ENCODE results near the gene POT1.

Gene POT1

DNA sequence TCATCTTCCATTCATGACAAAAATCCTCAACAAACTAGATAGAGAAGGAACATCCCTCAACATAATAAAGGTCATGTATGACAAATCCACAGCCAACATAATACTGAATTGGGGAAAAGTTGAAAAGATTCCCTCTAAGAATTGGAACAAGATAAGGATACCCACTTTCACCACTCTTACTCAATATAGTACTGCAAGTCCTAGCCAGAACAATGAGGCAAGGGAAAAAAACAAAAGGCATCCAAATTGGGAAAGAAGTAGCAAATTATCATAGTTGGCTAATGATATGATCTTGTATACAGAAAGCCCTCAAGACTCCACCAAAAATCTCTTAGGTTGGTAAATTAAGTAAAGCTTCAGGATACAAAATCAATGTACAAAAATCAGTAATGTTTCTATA, 4.7 kb downstream of the POT1 start:
- no peak overlapping the region for H3K4ac ChIP-seq (ENCODE audit: low read length)
- H3K23ac ChIP-seq (ENCODE audit: low read depth, low read length, poor library complexity) = no peak overlapping the region
- no peak overlapping the region for H3K18ac ChIP-seq (ENCODE audit: low read length)
- H2BK15ac ChIP-seq (ENCODE audit: low read length) = no peak overlapping the region
- no peak overlapping the region for H3K4me2 ChIP-seq (ENCODE audit: insufficient read depth, low read length, poor library complexity, severe bottlenecking)
- H3K79me1 ChIP-seq (ENCODE audit: low read depth, low read length) = no peaks in the 10 kb centered on the region
- H3K9me3 ChIP-seq (replicated peaks in 1 of 2; ENCODE audit: control insufficient read depth in 2 of 2, insufficient read depth in 1 of 2, low read depth in 1 of 2, low read length in 2 of 2) = no peaks in the 10 kb centered on the region
- no peak overlapping the region for H4K91ac ChIP-seq (ENCODE audit: low read depth, low read length, poor library complexity)
- H2AK5ac ChIP-seq (ENCODE audit: low read depth, low read length) = no peak overlapping the region
- H3K27ac ChIP-seq (replicated peaks; ENCODE audit: low read length) = no peak overlapping the region
- H2BK120ac ChIP-seq (ENCODE audit: low read depth, low read length) = no peak overlapping the region
- no peak for DNase-seq (ENCODE audit: low spot score)
- H3K9ac ChIP-seq (ENCODE audit: low read depth, low read length, poor library complexity) = no peak overlapping the region
- H3K27me3 ChIP-seq (ENCODE audit: control insufficient read depth in 3 of 3, insufficient read depth in 3 of 3, low read depth in 1 of 3, low read length in 3 of 3) = no peaks in the 10 kb centered on the region
- H2AFZ ChIP-seq (ENCODE audit: low read length) = no peak overlapping the region
- H2BK5ac ChIP-seq (ENCODE audit: low read length) = no peak overlapping the region
- H3K14ac ChIP-seq (ENCODE audit: low read length) = no peak overlapping the region
- H4K8ac ChIP-seq (ENCODE audit: low read depth, low read length) = no peak overlapping the region
- H2BK12ac ChIP-seq (ENCODE audit: low read length) = no peak overlapping the region
- peaks cover 0 to 39% of the 10 kb centered on the region in 2 donors for H3K36me3 ChIP-seq (replicated peaks in 1 of 2; ENCODE audit: control insufficient read depth in 2 of 2, insufficient read depth in 2 of 2, low read length in 2 of 2)
- peaks cover 0 to 2% of the 10 kb centered on the region in 2 donors for H3K4me1 ChIP-seq (ENCODE audit: control insufficient read depth in 2 of 2, insufficient read depth in 1 of 2, low read depth in 1 of 2, low read length in 2 of 2)
- H3K4me3 ChIP-seq (ENCODE audit: low read length in 2 of 2) = no peak overlapping the region

DNA sequence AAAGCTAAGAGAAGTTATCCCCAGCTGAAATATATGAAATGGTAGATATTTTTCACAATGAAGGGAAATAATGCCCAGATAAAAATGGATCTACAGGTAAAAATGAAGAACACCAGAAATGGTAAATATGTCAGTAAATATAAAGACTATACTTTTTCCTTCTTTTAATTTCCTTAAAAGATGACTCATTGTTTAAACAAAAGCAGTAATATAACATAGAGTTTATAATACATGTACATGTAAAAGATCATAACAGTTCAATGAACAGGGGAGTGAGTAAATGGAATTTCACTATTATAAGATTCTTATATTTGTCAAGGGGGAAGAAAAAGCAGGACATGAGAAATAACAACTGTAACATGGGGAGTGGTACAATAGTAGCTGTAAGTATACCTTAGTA, 7.4 kb downstream of the POT1 start:
- H2BK15ac ChIP-seq (ENCODE audit: low read length) = no peak overlapping the region
- no peak overlapping the region for H3K23ac ChIP-seq (ENCODE audit: low read depth, low read length, poor library complexity)
- H3K79me1 ChIP-seq (ENCODE audit: low read depth, low read length) = peaks cover 2% of the 10 kb centered on the region
- no peak overlapping the region for H4K91ac ChIP-seq (ENCODE audit: low read depth, low read length, poor library complexity)
- H2BK12ac ChIP-seq (ENCODE audit: low read length) = no peak overlapping the region
- H3K9me3 ChIP-seq (replicated peaks in 1 of 2; ENCODE audit: control insufficient read depth in 2 of 2, insufficient read depth in 1 of 2, low read depth in 1 of 2, low read length in 2 of 2) = no peaks in the 10 kb centered on the region
- no peak overlapping the region for H3K18ac ChIP-seq (ENCODE audit: low read length)
- H3K9ac ChIP-seq (ENCODE audit: low read depth, low read length, poor library complexity) = no peak overlapping the region
- H3K36me3 ChIP-seq (replicated peaks in 1 of 2; ENCODE audit: control insufficient read depth in 2 of 2, insufficient read depth in 2 of 2, low read length in 2 of 2) = peaks cover 2 to 30% of the 10 kb centered on the region in 2 donors
- H3K14ac ChIP-seq (ENCODE audit: low read length) = no peak overlapping the region
- no peaks in the 10 kb centered on the region for H3K4me1 ChIP-seq (ENCODE audit: control insufficient read depth in 2 of 2, insufficient read depth in 1 of 2, low read depth in 1 of 2, low read length in 2 of 2)
- no peak overlapping the region for H3K4ac ChIP-seq (ENCODE audit: low read length)
- no peak overlapping the region for H2BK120ac ChIP-seq (ENCODE audit: low read depth, low read length)
- no peak overlapping the region for H3K4me3 ChIP-seq (ENCODE audit: low read length in 2 of 2)
- no peak overlapping the region for H2AK5ac ChIP-seq (ENCODE audit: low read depth, low read length)
- no peak overlapping the region for H4K8ac ChIP-seq (ENCODE audit: low read depth, low read length)
- no peak overlapping the region for H3K27ac ChIP-seq (replicated peaks; ENCODE audit: low read length)
- no peak overlapping the region for H2AFZ ChIP-seq (ENCODE audit: low read length)
- DNase-seq (ENCODE audit: low spot score) = no peak
- no peak overlapping the region for H2BK5ac ChIP-seq (ENCODE audit: low read length)
- no peak overlapping the region for H3K4me2 ChIP-seq (ENCODE audit: insufficient read depth, low read length, poor library complexity, severe bottlenecking)
- no peaks in the 10 kb centered on the region for H3K27me3 ChIP-seq (ENCODE audit: control insufficient read depth in 3 of 3, insufficient read depth in 3 of 3, low read depth in 1 of 3, low read length in 3 of 3)

DNA sequence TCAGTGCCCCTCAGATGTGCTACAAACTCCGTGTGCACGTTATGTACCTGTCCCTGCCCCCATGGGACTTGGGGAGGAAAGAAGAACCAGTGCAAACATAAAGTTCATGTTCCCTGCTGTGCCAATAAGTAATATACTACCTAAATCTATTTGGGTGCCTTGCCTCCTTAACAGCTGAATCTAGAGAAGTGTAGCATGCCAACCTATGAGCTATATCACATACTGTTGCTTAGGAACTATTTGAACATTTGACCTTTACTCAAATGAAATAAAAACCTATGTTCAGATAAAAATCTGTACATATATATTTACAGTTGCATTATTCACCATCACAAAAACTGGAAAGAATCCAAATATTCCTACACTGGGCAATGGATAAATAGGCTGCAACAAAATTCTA, 9.8 kb downstream of the POT1 start:
- Histone ChIP-seq H2BK5ac (ENCODE audit: low read length) (no peak overlapping the region), H2BK15ac (ENCODE audit: low read length) (no peak overlapping the region), H3K79me1 (ENCODE audit: low read depth, low read length) (peaks cover 2% of the 10 kb centered on the region), H2AK5ac (ENCODE audit: low read depth, low read length) (no peak overlapping the region), H3K9ac (ENCODE audit: low read depth, low read length, poor library complexity) (no peak overlapping the region), H3K9me3 (replicated peaks in 1 of 2; ENCODE audit: control insufficient read depth in 2 of 2, insufficient read depth in 1 of 2, low read depth in 1 of 2, low read length in 2 of 2) (no peaks in the 10 kb centered on the region), H2BK12ac (ENCODE audit: low read length) (no peak overlapping the region), H3K14ac (ENCODE audit: low read length) (no peak overlapping the region), H3K36me3 (replicated peaks in 1 of 2; ENCODE audit: control insufficient read depth in 2 of 2, insufficient read depth in 2 of 2, low read length in 2 of 2) (peaks cover 2 to 16% of the 10 kb centered on the region in 2 donors), H3K4me1 (ENCODE audit: control insufficient read depth in 2 of 2, insufficient read depth in 1 of 2, low read depth in 1 of 2, low read length in 2 of 2) (peaks cover 2 to 6% of the 10 kb centered on the region in 2 donors), H3K4me2 (ENCODE audit: insufficient read depth, low read length, poor library complexity, severe bottlenecking) (no peak overlapping the region), H2AFZ (ENCODE audit: low read length) (no peak overlapping the region), H3K4me3 (ENCODE audit: low read length in 2 of 2) (no peak overlapping the region), H2BK120ac (ENCODE audit: low read depth, low read length) (no peak overlapping the region), H3K27ac (replicated peaks; ENCODE audit: low read length) (no peak overlapping the region), H3K4ac (ENCODE audit: low read length) (no peak overlapping the region), H4K91ac (ENCODE audit: low read depth, low read length, poor library complexity) (no peak overlapping the region), H3K23ac (ENCODE audit: low read depth, low read length, poor library complexity) (no peak overlapping the region), H3K18ac (ENCODE audit: low read length) (no peak overlapping the region), H4K8ac (ENCODE audit: low read depth, low read length) (no peak overlapping the region), H3K27me3 (ENCODE audit: control insufficient read depth in 3 of 3, insufficient read depth in 3 of 3, low read depth in 1 of 3, low read length in 3 of 3) (no peaks in the 10 kb centered on the region)
- no CpG with 5 or more reads among the region's 2 CpGs for WGBS, 2 donors (ENCODE audit: extremely low coverage in 2 of 2, insufficient read length in 2 of 2, insufficient replicate concordance in 1 of 2)
- DNase-seq (ENCODE audit: low spot score) = no peak

DNA sequence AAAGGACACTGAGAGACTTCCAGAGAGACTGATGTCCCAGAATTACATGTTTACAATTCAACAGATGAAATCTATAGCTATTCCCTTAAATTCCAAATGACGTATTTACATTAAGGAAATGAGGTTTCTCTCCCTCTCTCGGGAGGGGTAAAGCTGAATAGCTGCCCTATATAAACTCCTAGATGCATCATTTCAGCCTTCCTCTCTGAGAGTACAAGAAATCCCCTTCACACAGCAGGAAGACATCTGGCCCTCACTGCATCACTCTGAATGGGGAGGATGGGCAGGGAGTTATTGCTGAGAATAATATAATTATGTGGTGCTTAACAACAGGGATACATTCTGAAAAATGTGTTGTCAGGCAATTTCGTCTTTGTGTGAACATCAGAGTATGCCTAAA, 11.0 kb downstream of the POT1 start:
- no CpG with 5 or more reads among the region's 3 CpGs for WGBS, 2 donors (ENCODE audit: extremely low coverage in 2 of 2, insufficient read length in 2 of 2, insufficient replicate concordance in 1 of 2)

More for the DNA sequence above, 11.0 kb downstream of the POT1 start:
- Histone ChIP-seq H2AFZ (ENCODE audit: low read length) (no peak overlapping the region), H2BK5ac (ENCODE audit: low read length) (no peak overlapping the region), H2BK15ac (ENCODE audit: low read length) (no peak overlapping the region), H3K14ac (ENCODE audit: low read length) (no peak overlapping the region), H3K27ac (replicated peaks; ENCODE audit: low read length) (no peak overlapping the region), H3K79me1 (ENCODE audit: low read depth, low read length) (peaks cover 2% of the 10 kb centered on the region), H3K4me1 (ENCODE audit: control insufficient read depth in 2 of 2, insufficient read depth in 1 of 2, low read depth in 1 of 2, low read length in 2 of 2) (peaks cover 2 to 6% of the 10 kb centered on the region in 2 donors), H2BK120ac (ENCODE audit: low read depth, low read length) (no peak overlapping the region), H3K9ac (ENCODE audit: low read depth, low read length, poor library complexity) (no peak overlapping the region), H4K8ac (ENCODE audit: low read depth, low read length) (no peak overlapping the region), H3K4me2 (ENCODE audit: insufficient read depth, low read length, poor library complexity, severe bottlenecking) (no peak overlapping the region), H3K36me3 (replicated peaks in 1 of 2; ENCODE audit: control insufficient read depth in 2 of 2, insufficient read depth in 2 of 2, low read length in 2 of 2) (peaks cover 2 to 16% of the 10 kb centered on the region in 2 donors), H4K91ac (ENCODE audit: low read depth, low read length, poor library complexity) (no peak overlapping the region), H3K4me3 (ENCODE audit: low read length in 2 of 2) (no peak overlapping the region), H3K23ac (ENCODE audit: low read depth, low read length, poor library complexity) (no peak overlapping the region), H2BK12ac (ENCODE audit: low read length) (no peak overlapping the region), H3K18ac (ENCODE audit: low read length) (no peak overlapping the region), H3K4ac (ENCODE audit: low read length) (no peak overlapping the region), H3K9me3 (replicated peaks in 1 of 2; ENCODE audit: control insufficient read depth in 2 of 2, insufficient read depth in 1 of 2, low read depth in 1 of 2, low read length in 2 of 2) (no peaks in the 10 kb centered on the region), H2AK5ac (ENCODE audit: low read depth, low read length) (no peak overlapping the region), H3K27me3 (ENCODE audit: control insufficient read depth in 3 of 3, insufficient read depth in 3 of 3, low read depth in 1 of 3, low read length in 3 of 3) (no peaks in the 10 kb centered on the region)
- no peak for DNase-seq (ENCODE audit: low spot score)

All from neuronal stem cell (in vitro differentiated cells).